ENCODE results near the gene CHST8.

CHST8 gene

GRCh38 chr19:33781415-33781935 lies 159.7 kb downstream of the CHST8 start:
- Histone ChIP-seq H3K36me3 (ENCODE audit: control insufficient read depth, low read length) (no peaks in the 10 kb centered on the region), H3K9me2 (replicated peaks; ENCODE audit: control insufficient read depth, low read length) (no peaks in the 10 kb centered on the region), H3F3A (ENCODE audit: control insufficient read depth, insufficient read depth) (no peaks in the 10 kb centered on the region), H3K27me3 (ENCODE audit: control insufficient read depth, low read length) (no peaks in the 10 kb centered on the region), H4K20me1 (ENCODE audit: control insufficient read depth, insufficient read depth, low read depth, low read length) (no peaks in the 10 kb centered on the region), H3K9me3 (ENCODE audit: control insufficient read depth, insufficient read depth, low read length) (no peaks in the 10 kb centered on the region), H3K27ac (ENCODE audit: low read depth, low read length) (no peak overlapping the region), H3K4me1 (ENCODE audit: control insufficient read depth, low read length) (no peaks in the 10 kb centered on the region), H3K4me2 (ENCODE audit: low read length) (no peak overlapping the region), H3K79me2 (ENCODE audit: control insufficient read depth, low read length) (no peaks in the 10 kb centered on the region), H3K4me3 (ENCODE audit: low read length) (no peak overlapping the region)
- no peak for TF ChIP-seq EZH2phosphoT487 (IDR thresholded peaks at IDR 0.05; ENCODE audit: borderline replicate concordance, low read length)

- Histone ChIP-seq H3K79me2 (ENCODE audit: control insufficient read depth, low read length) (no peaks in the 10 kb centered on the region), H3K27me3 (ENCODE audit: control insufficient read depth, low read length) (no peaks in the 10 kb centered on the region), H3F3A (ENCODE audit: control insufficient read depth, insufficient read depth) (no peaks in the 10 kb centered on the region), H3K4me2 (ENCODE audit: low read length) (no peak overlapping the region), H3K9me2 (replicated peaks; ENCODE audit: control insufficient read depth, low read length) (no peaks in the 10 kb centered on the region), H4K20me1 (ENCODE audit: control insufficient read depth, insufficient read depth, low read depth, low read length) (no peaks in the 10 kb centered on the region), H3K4me1 (ENCODE audit: control insufficient read depth, low read length) (no peaks in the 10 kb centered on the region), H3K27ac (ENCODE audit: low read depth, low read length) (no peak overlapping the region), H3K9me3 (ENCODE audit: control insufficient read depth, insufficient read depth, low read length) (no peaks in the 10 kb centered on the region), H3K4me3 (ENCODE audit: low read length) (no peak overlapping the region), H3K36me3 (ENCODE audit: control insufficient read depth, low read length) (no peaks in the 10 kb centered on the region)
- TF ChIP-seq EZH2phosphoT487 (IDR thresholded peaks at IDR 0.05; ENCODE audit: borderline replicate concordance, low read length): no peak
- no peak for TF ChIP-seq CTCF (IDR thresholded peaks at IDR 0.05; ENCODE audit: low read depth, low read length, poor library complexity, severe bottlenecking)
Observed at GRCh38 chr19:33781996-33782395, 160.2 kb downstream of the CHST8 start.

- Histone ChIP-seq H3K27ac (ENCODE audit: low read depth, low read length) (no peak overlapping the region), H3K9me3 (ENCODE audit: control insufficient read depth, insufficient read depth, low read length) (no peaks in the 10 kb centered on the region), H3K9me2 (replicated peaks; ENCODE audit: control insufficient read depth, low read length) (no peaks in the 10 kb centered on the region), H3K79me2 (ENCODE audit: control insufficient read depth, low read length) (no peaks in the 10 kb centered on the region), H3K4me1 (ENCODE audit: control insufficient read depth, low read length) (no peaks in the 10 kb centered on the region), H3K4me2 (ENCODE audit: low read length) (no peak overlapping the region), H3K4me3 (ENCODE audit: low read length) (no peak overlapping the region), H3K27me3 (ENCODE audit: control insufficient read depth, low read length) (no peaks in the 10 kb centered on the region), H3K36me3 (ENCODE audit: control insufficient read depth, low read length) (no peaks in the 10 kb centered on the region), H3F3A (ENCODE audit: control insufficient read depth, insufficient read depth) (no peaks in the 10 kb centered on the region), H4K20me1 (ENCODE audit: control insufficient read depth, insufficient read depth, low read depth, low read length) (no peaks in the 10 kb centered on the region)
- TF ChIP-seq EZH2phosphoT487 (IDR thresholded peaks at IDR 0.05; ENCODE audit: borderline replicate concordance, low read length): no peak
- TF ChIP-seq CTCF (IDR thresholded peaks at IDR 0.05; ENCODE audit: low read depth, low read length, poor library complexity, severe bottlenecking): no peak
Observed at GRCh38 chr19:33784432-33784831, 162.7 kb downstream of the CHST8 start.

- TF ChIP-seq CTCF (IDR thresholded peaks at IDR 0.05; ENCODE audit: low read depth, low read length, poor library complexity, severe bottlenecking) (no peak), EZH2phosphoT487 (IDR thresholded peaks at IDR 0.05; ENCODE audit: borderline replicate concordance, low read length) (no peak)
- Histone ChIP-seq H3K4me3 (ENCODE audit: low read length) (no peak overlapping the region), H3F3A (ENCODE audit: control insufficient read depth, insufficient read depth) (no peaks in the 10 kb centered on the region), H3K9me2 (replicated peaks; ENCODE audit: control insufficient read depth, low read length) (no peaks in the 10 kb centered on the region), H3K27ac (ENCODE audit: low read depth, low read length) (no peak overlapping the region), H3K79me2 (ENCODE audit: control insufficient read depth, low read length) (no peaks in the 10 kb centered on the region), H3K27me3 (ENCODE audit: control insufficient read depth, low read length) (no peaks in the 10 kb centered on the region), H3K9me3 (ENCODE audit: control insufficient read depth, insufficient read depth, low read length) (no peaks in the 10 kb centered on the region), H4K20me1 (ENCODE audit: control insufficient read depth, insufficient read depth, low read depth, low read length) (no peaks in the 10 kb centered on the region), H3K4me1 (ENCODE audit: control insufficient read depth, low read length) (no peaks in the 10 kb centered on the region), H3K4me2 (ENCODE audit: low read length) (no peak overlapping the region), H3K36me3 (ENCODE audit: control insufficient read depth, low read length) (no peaks in the 10 kb centered on the region)
Observed at GRCh38 chr19:33785795-33786194, 164.0 kb downstream of the CHST8 start.

All from DOHH2 (cell line).